Bronchial epithelial cell (primary cell): ENCODE results near the gene CPXM2. TPM values are rescaled to one million over a fixed set of nuclear protein-coding genes. Genes with fewer than 3 reads are reported as not detected.

Experiments
- DNase-seq: peaks from one replicate; pipeline ENCODE4 v3.0.0-alpha.2; 2010; ENCODE audit warnings: low read depth
- FAIRE-seq: peaks from 2 replicates; lab custom pipeline; 2011; peaks lifted over from hg19 to GRCh38; lab: Jason Lieb, UNC
- H3K27me3 ChIP-seq: 2 replicates; pipeline ENCODE4 v1.5.1; 2011; ENCODE audit warnings: low read length; ENCODE audit not compliant: control insufficient read depth, insufficient read depth
- H3K36me3 ChIP-seq: 2 replicates; pipeline ENCODE4 v1.5.1; 2011; ENCODE audit warnings: low read length; ENCODE audit not compliant: control insufficient read depth, insufficient read depth
- H3K4me3 ChIP-seq: 2 replicates; pipeline ENCODE4 v1.5.1; 2011; ENCODE audit warnings: mild to moderate bottlenecking, low read depth, low read length, control low read depth
- total RNA-seq: library from RNA; depleted of rRNA; stranded (reverse); fragments of >200 nt; gene quantifications from 2 replicates; pipeline ENCODE4 v1.2.1, GENCODE V29; 2014
- TF ChIP-seq, protein P1 (sequence below): IDR thresholded peaks from 2 replicates; pipeline ENCODE4 v1.5.1; 2011; ENCODE audit warnings: mild to moderate bottlenecking, moderate library complexity, low read length, control low read depth, inconsistent platforms; ENCODE audit not compliant: insufficient read depth, severe bottlenecking

Gene CPXM2
- total RNA-seq, 1 donor from 2014 or later = 0.26 TPM

- no peak overlapping the region for H3K4me3 ChIP-seq
- DNase-seq = no peak
- TF ChIP-seq, protein P1, sequence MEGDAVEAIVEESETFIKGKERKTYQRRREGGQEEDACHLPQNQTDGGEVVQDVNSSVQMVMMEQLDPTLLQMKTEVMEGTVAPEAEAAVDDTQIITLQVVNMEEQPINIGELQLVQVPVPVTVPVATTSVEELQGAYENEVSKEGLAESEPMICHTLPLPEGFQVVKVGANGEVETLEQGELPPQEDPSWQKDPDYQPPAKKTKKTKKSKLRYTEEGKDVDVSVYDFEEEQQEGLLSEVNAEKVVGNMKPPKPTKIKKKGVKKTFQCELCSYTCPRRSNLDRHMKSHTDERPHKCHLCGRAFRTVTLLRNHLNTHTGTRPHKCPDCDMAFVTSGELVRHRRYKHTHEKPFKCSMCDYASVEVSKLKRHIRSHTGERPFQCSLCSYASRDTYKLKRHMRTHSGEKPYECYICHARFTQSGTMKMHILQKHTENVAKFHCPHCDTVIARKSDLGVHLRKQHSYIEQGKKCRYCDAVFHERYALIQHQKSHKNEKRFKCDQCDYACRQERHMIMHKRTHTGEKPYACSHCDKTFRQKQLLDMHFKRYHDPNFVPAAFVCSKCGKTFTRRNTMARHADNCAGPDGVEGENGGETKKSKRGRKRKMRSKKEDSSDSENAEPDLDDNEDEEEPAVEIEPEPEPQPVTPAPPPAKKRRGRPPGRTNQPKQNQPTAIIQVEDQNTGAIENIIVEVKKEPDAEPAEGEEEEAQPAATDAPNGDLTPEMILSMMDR = no peak
- H3K36me3 ChIP-seq = no peaks in the 10 kb centered on the region
- no peak for FAIRE-seq
- H3K27me3 ChIP-seq = peaks cover 22% of the 10 kb centered on the region
Observed at GRCh38 chr10:123890756-123891143, 857 bp downstream of the CPXM2 start.

DNA sequence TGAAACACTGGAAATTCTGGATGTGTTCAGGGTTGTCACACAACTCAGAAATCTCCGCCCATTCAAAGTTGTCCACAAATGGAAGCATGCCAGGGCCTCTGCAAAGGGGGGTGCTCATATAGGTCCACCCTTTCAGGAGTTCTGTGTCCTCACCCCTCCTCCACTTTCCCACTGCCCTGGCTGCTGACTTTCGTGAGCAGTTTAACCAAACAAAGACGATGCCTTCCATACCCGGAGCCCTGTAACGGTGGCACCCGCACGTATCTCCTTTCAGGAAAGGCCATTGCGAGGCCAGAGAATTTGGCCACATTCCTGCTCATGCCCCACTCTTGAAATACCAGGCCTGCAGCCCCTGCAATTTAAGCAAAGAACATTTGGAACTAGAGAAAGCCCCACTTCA lies 1.4 kb downstream of the CPXM2 start:
- FAIRE-seq = no peak

DNA sequence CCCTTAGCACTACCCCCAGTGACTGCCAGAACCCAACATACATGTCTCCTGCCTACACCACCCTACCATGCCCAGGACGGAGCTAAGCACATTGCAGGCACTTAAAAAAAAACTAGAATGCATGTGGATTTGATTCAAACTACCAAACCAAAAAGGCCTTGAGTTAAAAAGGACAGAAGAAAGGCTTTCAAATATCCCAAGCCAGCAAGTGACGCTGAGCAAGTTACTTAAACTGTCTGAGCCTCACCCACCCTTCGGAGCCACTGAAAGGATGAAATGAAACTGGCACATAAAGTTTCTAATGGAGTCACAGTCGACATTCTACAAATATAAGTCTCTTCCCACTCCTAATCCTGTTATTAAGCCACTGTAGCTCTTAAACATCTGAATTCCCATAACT lies 1.8 kb downstream of the CPXM2 start:
- DNase-seq = no peak
- H3K36me3 ChIP-seq = no peaks in the 10 kb centered on the region
- no peak overlapping the region for H3K4me3 ChIP-seq
- peaks cover 22% of the 10 kb centered on the region for H3K27me3 ChIP-seq
- TF ChIP-seq, protein P1 = no peak
- FAIRE-seq = no peak

More for the DNA sequence above, 1.4 kb downstream of the CPXM2 start:
- no peak for DNase-seq
- TF ChIP-seq, protein P1 = no peak
- no peaks in the 10 kb centered on the region for H3K36me3 ChIP-seq
- no peak overlapping the region for H3K4me3 ChIP-seq
- H3K27me3 ChIP-seq = peaks cover 22% of the 10 kb centered on the region

GRCh38 chr10:123888751-123889150 lies 2.9 kb downstream of the CPXM2 start:
- TF ChIP-seq, protein P1 = no peak
- Histone ChIP-seq H3K36me3 (no peaks in the 10 kb centered on the region), H3K4me3 (no peak overlapping the region), H3K27me3 (peaks cover 22% of the 10 kb centered on the region)
- DNase-seq (no peak), FAIRE-seq (no peak)

- H3K36me3 ChIP-seq = no peaks in the 10 kb centered on the region
- no peak for DNase-seq
- TF ChIP-seq, protein P1 = no peak
- FAIRE-seq = no peak
- no peak overlapping the region for H3K4me3 ChIP-seq
- H3K27me3 ChIP-seq = peaks cover 22% of the 10 kb centered on the region
Observed at GRCh38 chr10:123888256-123888655, 3.4 kb downstream of the CPXM2 start.

DNA sequence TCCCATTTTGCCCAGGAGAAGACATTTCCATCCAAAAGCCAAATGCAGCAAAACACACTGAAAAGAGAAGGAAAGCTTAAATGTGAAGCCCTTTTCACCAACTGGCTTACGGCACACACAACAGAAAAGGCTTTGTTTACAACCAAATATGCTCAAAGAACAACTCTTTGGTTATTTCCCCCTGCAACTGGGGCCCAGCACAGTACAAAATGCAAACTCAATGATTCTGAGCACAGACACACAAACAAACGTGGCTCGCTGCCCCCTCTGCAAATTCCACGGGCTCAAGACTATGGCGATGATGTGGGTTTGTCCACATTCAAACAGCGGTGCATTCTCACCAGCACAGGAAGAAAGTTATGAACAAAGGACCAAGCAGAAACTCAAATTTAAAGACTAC lies 5.3 kb downstream of the CPXM2 start:
- H3K4me3 ChIP-seq = no peak overlapping the region
- TF ChIP-seq, protein P1 = no peak
- peaks cover 15% of the 10 kb centered on the region for H3K27me3 ChIP-seq
- DNase-seq (no peak), FAIRE-seq (no peak)
- H3K36me3 ChIP-seq = no peaks in the 10 kb centered on the region
